ENCODE results near the gene NR1D1. TPM values are rescaled to one million over a fixed set of nuclear protein-coding genes. Genes with fewer than 3 reads are reported as not detected.
"Not testable (repeated sequence)": the region's sequence is repeated elsewhere in the genome, so short reads cannot be mapped to it uniquely, and the experiment has no call there.

Gene NR1D1
- polyA plus RNA-seq (ENCODE audit: insufficient read length) = 4.1 TPM
- long read RNA-seq, donor 1, partial matches to known transcripts = 72 of 79 reads
- long read RNA-seq, donor 1, other reads (novel, unspliced or antisense) = 6 of 79 reads
- long read RNA-seq, donor 2, partial matches to known transcripts = 0 of 1 reads
- long read RNA-seq, donor 2, other reads (novel, unspliced or antisense) = 0 of 1 reads
- long read RNA-seq, donor 3, partial matches to known transcripts = 77 of 84 reads
- long read RNA-seq, donor 3, other reads (novel, unspliced or antisense) = 6 of 84 reads
- long read RNA-seq, donor 4, partial matches to known transcripts = 6 of 6 reads
- long read RNA-seq, donor 4, other reads (novel, unspliced or antisense) = 0 of 6 reads
- long read RNA-seq, donor 5, partial matches to known transcripts = 0 of 3 reads
- long read RNA-seq, donor 5, other reads (novel, unspliced or antisense) = 0 of 3 reads
- long read RNA-seq, donor 6 = 0 reads
- long read RNA-seq, donor 7, partial matches to known transcripts = 0 of 1 reads
- long read RNA-seq, donor 7, other reads (novel, unspliced or antisense) = 0 of 1 reads
- long read RNA-seq, donor 8, partial matches to known transcripts = 36 of 36 reads
- long read RNA-seq, donor 8, other reads (novel, unspliced or antisense) = 0 of 36 reads

GRCh38 chr17:40100419-40100668 lies at the start of gene NR1D1:
Gene NR1D1 (minus strand): TSS chr17:40100589. CDS start chr17:40100094, 495 bp downstream.
- no peak for DNase-seq

- no peak for DNase-seq
Observed at GRCh38 chr17:40148527-40148926, 48.1 kb upstream of the NR1D1 start.

GRCh38 chr17:40145476-40145875 lies 45.1 kb upstream of the NR1D1 start:
- DNase-seq = no peak

GRCh38 chr17:40143166-40143565 lies 42.8 kb upstream of the NR1D1 start:
- DNase-seq = not testable (repeated sequence)

GRCh38 chr17:40139566-40140058 lies 39.2 kb upstream of the NR1D1 start:
- DNase-seq = no peak

GRCh38 chr17:40135817-40136216 lies 35.4 kb upstream of the NR1D1 start:
- no peak for DNase-seq

GRCh38 chr17:40134184-40134583 lies 33.8 kb upstream of the NR1D1 start:
- DNase-seq = no peak

GRCh38 chr17:40130352-40131042 lies 30.1 kb upstream of the NR1D1 start:
- DNase-seq = no peak

- DNase-seq = no peak
Observed at GRCh38 chr17:40129498-40129897, 29.1 kb upstream of the NR1D1 start.

- DNase-seq = no peak
Observed at GRCh38 chr17:40124279-40125141, 24.1 kb upstream of the NR1D1 start.

- no peak for DNase-seq
Observed at GRCh38 chr17:40123811-40124114, 23.4 kb upstream of the NR1D1 start.

GRCh38 chr17:40122999-40123810 lies 22.8 kb upstream of the NR1D1 start:
- DNase-seq = no peak

- DNase-seq = no peak
Observed at GRCh38 chr17:40122136-40122998, 22.0 kb upstream of the NR1D1 start.

- peak; percentile 87 for DNase-seq
Observed at GRCh38 chr17:40121181-40122135, 21.1 kb upstream of the NR1D1 start, which contains the start of gene MSL1. Gene MSL1 (plus strand): TSS chr17:40121971. CDS start chr17:40122613, 642 bp downstream.

- DNase-seq = no peak
Observed at GRCh38 chr17:40115101-40115436, 14.7 kb upstream of the NR1D1 start.

- no peak for DNase-seq
Observed at GRCh38 chr17:40113907-40114245, 13.5 kb upstream of the NR1D1 start.

GRCh38 chr17:40113110-40113906 lies 12.9 kb upstream of the NR1D1 start:
- peak; percentile 96 for DNase-seq

- DNase-seq = no peak
Observed at GRCh38 chr17:40112718-40113109, 12.3 kb upstream of the NR1D1 start.

Data from left kidney (tissue), 8 donors.